ENCODE measurements around the gene ZNF185.

GRCh38 chrX:152850465-152850864, 47.4 kb upstream of the ZNF185 start:
- TF ChIP-seq CTCF (IDR thresholded peaks at IDR 0.05) (no peak), POLR2A (IDR thresholded peaks at IDR 0.05) (no peak), EP300 (IDR thresholded peaks at IDR 0.05) (no peak)
